Trophoblast cell (in vitro differentiated cells and primary cell): Measurements from ENCODE around the gene NAA30.
A peak's percentile ranks its signal among the peaks of the same experiment; 100 is the strongest.

Source experiments
- DNase-seq, 2 donors: peaks; one replicate each; pipeline ENCODE4 v3.0.0-alpha.2; 2016
- H2AFZ ChIP-seq: 2 replicates; pipeline ENCODE4 v1.6.1; 2013; ENCODE audit warnings: low read length, moderate library complexity, mild to moderate bottlenecking; ENCODE audit not compliant: insufficient read depth, poor library complexity
- H2AK5ac ChIP-seq: 2 replicates; pipeline ENCODE4 v1.6.1; 2013; ENCODE audit warnings: mild to moderate bottlenecking, low read length
- H2BK120ac ChIP-seq: 2 replicates; pipeline ENCODE4 v1.6.1; 2013; ENCODE audit warnings: low read length, mild to moderate bottlenecking, moderate library complexity; ENCODE audit not compliant: insufficient read depth, poor library complexity
- H2BK12ac ChIP-seq: 2 replicates; pipeline ENCODE4 v1.6.1; 2013; ENCODE audit warnings: mild to moderate bottlenecking, low read length, moderate library complexity
- H2BK5ac ChIP-seq: 2 replicates; pipeline ENCODE4 v1.6.1; 2013; ENCODE audit warnings: low read length, low read depth, moderate library complexity, mild to moderate bottlenecking; ENCODE audit not compliant: poor library complexity
- H3K14ac ChIP-seq: 2 replicates; pipeline ENCODE4 v1.6.1; 2013; ENCODE audit warnings: mild to moderate bottlenecking, low read length
- H3K18ac ChIP-seq: 2 replicates; pipeline ENCODE4 v1.6.1; 2013; ENCODE audit warnings: mild to moderate bottlenecking, low read length
- H3K23ac ChIP-seq: 2 replicates; pipeline ENCODE4 v1.6.1; 2013; ENCODE audit warnings: low read length
- H3K27ac ChIP-seq: 2 replicates; pipeline ENCODE4 v1.5.1; 2013; ENCODE audit warnings: low read depth, mild to moderate bottlenecking, inconsistent platforms, low read length, moderate library complexity
- H3K27me3 ChIP-seq: 2 replicates; pipeline ENCODE4 v1.6.1; 2013; ENCODE audit warnings: inconsistent platforms, mild to moderate bottlenecking, low read length, moderate library complexity; ENCODE audit not compliant: insufficient read depth
- H3K36me3 ChIP-seq, 2 experiments: 1 replicate in 1 of 2; 2 replicates in 1 of 2; pipeline ENCODE4 v1.6.1; 2013; ENCODE audit warnings: low read length in 2 of 2, mild to moderate bottlenecking in 2 of 2, moderate library complexity in 1 of 2; ENCODE audit not compliant: insufficient read depth in 2 of 2, control insufficient read depth in 1 of 2
- H3K4ac ChIP-seq: 2 replicates; pipeline ENCODE4 v1.6.1; 2013; ENCODE audit warnings: low read depth, mild to moderate bottlenecking, low read length, moderate library complexity
- H3K4me1 ChIP-seq, 2 experiments: 1 replicate in 1 of 2; 2 replicates in 1 of 2; pipeline ENCODE4 v1.6.1; 2013; ENCODE audit warnings: low read length in 2 of 2, mild to moderate bottlenecking in 2 of 2, moderate library complexity in 1 of 2; ENCODE audit not compliant: insufficient read depth in 2 of 2, control insufficient read depth in 1 of 2
- H3K4me2 ChIP-seq: 2 replicates; pipeline ENCODE4 v1.6.1; 2013; ENCODE audit warnings: inconsistent platforms, mild to moderate bottlenecking, low read length, moderate library complexity
- H3K4me3 ChIP-seq: 2 replicates; pipeline ENCODE4 v1.5.1; 2013; ENCODE audit warnings: mild to moderate bottlenecking, low read depth, low read length, inconsistent platforms
- H3K79me1 ChIP-seq: one replicate; pipeline ENCODE4 v1.6.1; 2013; ENCODE audit warnings: low read length
- H3K79me2 ChIP-seq: 2 replicates; pipeline ENCODE4 v1.6.1; 2013; ENCODE audit warnings: low read length, mild to moderate bottlenecking; ENCODE audit not compliant: control insufficient read depth, insufficient read depth, poor library complexity
- H3K9ac ChIP-seq: 2 replicates; pipeline ENCODE4 v1.6.1; 2013; ENCODE audit warnings: mild to moderate bottlenecking, low read length
- H3K9me3 ChIP-seq: 2 replicates; pipeline ENCODE4 v1.6.1; 2013; ENCODE audit warnings: low read depth, mild to moderate bottlenecking, control low read depth, inconsistent platforms, low read length; ENCODE audit not compliant: insufficient read depth
- H4K12ac ChIP-seq: 2 replicates; pipeline ENCODE4 v1.6.1; 2013; ENCODE audit warnings: low read depth, mild to moderate bottlenecking, low read length, moderate library complexity
- H4K8ac ChIP-seq: 2 replicates; pipeline ENCODE4 v1.6.1; 2013; ENCODE audit warnings: low read depth, mild to moderate bottlenecking, low read length, moderate library complexity
- H4K91ac ChIP-seq: one replicate; pipeline ENCODE4 v1.6.1; 2013; ENCODE audit warnings: low read depth, mild to moderate bottlenecking, low read length, moderate library complexity
- WGBS: extraction: QIAGEN DNeasy Blood & Tissue Kit; methylation state at CpG from one replicate; pipeline ENCODE4 v1.1.7; 2013; ENCODE audit warnings: missing lambda C conversion rate; ENCODE audit not compliant: insufficient read length, insufficient coverage; ENCODE audit errors: extremely low coverage; 5-methylcytosine and 5-hydroxymethylcytosine counted together

NAA30 gene

GRCh38 chr14:57352396-57353170 is 37.8 kb upstream of the NAA30 start:
- H3K27ac ChIP-seq = no peak overlapping the region
- peak in 1 of 2 donors; percentile 42 for DNase-seq
- no peaks in the 10 kb centered on the region for H3K79me2 ChIP-seq
- H2AK5ac ChIP-seq = no peak overlapping the region
- no CpG with 5 or more reads among the region's 9 CpGs for WGBS
- H4K8ac ChIP-seq = no peak overlapping the region
- no peak overlapping the region for H3K4ac ChIP-seq
- no peaks in the 10 kb centered on the region for H3K36me3 ChIP-seq
- no peaks in the 10 kb centered on the region for H3K9me3 ChIP-seq
- H2BK5ac ChIP-seq = no peak overlapping the region
- H3K4me2 ChIP-seq = no peak overlapping the region
- no peak overlapping the region for H3K4me3 ChIP-seq
- H4K12ac ChIP-seq = no peak overlapping the region
- H3K18ac ChIP-seq = no peak overlapping the region
- no peak overlapping the region for H4K91ac ChIP-seq
- no peak overlapping the region for H3K14ac ChIP-seq
- no peak overlapping the region for H2AFZ ChIP-seq
- no peaks in the 10 kb centered on the region for H3K27me3 ChIP-seq
- no peak overlapping the region for H3K9ac ChIP-seq
- H3K23ac ChIP-seq = no peak overlapping the region
- no peak overlapping the region for H2BK120ac ChIP-seq
- H2BK12ac ChIP-seq = no peak overlapping the region
- H3K4me1 ChIP-seq = peaks cover 0 to 2% of the 10 kb centered on the region in 2 experiments
- H3K79me1 ChIP-seq = no peaks in the 10 kb centered on the region

DNA sequence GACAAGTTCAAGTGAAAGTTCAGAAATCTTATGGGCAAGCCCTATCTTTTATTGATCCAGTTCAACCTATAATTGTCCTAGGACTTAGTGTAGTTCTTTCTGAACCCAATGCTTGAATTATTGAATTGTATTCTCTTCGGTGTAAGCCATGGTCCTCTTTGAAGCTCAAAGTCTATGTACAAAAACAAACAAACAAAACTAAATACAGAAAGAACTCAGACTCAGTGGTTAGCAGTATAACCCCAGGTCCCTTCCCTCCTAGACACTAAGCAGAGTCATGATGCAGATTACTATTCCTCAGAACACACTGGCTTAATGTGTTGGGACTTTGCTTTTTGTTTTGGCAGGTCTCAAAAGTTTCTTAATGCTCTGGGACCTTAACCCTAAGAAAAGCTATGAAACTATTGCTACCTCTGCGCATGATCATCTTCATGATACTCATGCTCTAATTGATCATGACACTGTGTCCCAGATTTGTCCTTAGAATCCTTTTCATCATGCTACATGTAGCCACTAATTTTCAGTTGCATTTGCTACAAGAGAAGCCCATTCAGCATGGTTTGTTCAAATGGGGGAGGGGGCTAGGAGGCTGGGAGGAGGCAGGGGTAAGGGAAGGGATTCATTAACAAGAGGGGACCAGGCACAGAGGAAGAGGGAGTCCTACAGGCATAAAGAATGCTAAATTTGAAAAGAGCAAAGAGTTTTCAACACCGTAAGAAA is 35.1 kb upstream of the NAA30 start:
- no peak overlapping the region for H3K14ac ChIP-seq
- no peak overlapping the region for H2BK5ac ChIP-seq
- H2AK5ac ChIP-seq = no peak overlapping the region
- no peak overlapping the region for H2BK12ac ChIP-seq
- no peak overlapping the region for H3K23ac ChIP-seq
- DNase-seq = no peak
- no peaks in the 10 kb centered on the region for H3K79me2 ChIP-seq
- H4K12ac ChIP-seq = no peak overlapping the region
- H3K27ac ChIP-seq = no peak overlapping the region
- H3K4me1 ChIP-seq = peaks cover 0 to 2% of the 10 kb centered on the region in 2 experiments
- H4K91ac ChIP-seq = no peak overlapping the region
- no peaks in the 10 kb centered on the region for H3K27me3 ChIP-seq
- no peak overlapping the region for H2AFZ ChIP-seq
- H3K4ac ChIP-seq = no peak overlapping the region
- no peak overlapping the region for H3K4me2 ChIP-seq
- H2BK120ac ChIP-seq = no peak overlapping the region
- H3K36me3 ChIP-seq = no peaks in the 10 kb centered on the region
- H3K9me3 ChIP-seq = no peaks in the 10 kb centered on the region
- no peak overlapping the region for H3K9ac ChIP-seq
- WGBS = no CpG with 5 or more reads among the region's 3 CpGs
- no peak overlapping the region for H4K8ac ChIP-seq
- H3K79me1 ChIP-seq = no peaks in the 10 kb centered on the region
- no peak overlapping the region for H3K4me3 ChIP-seq
- H3K18ac ChIP-seq = no peak overlapping the region

- H3K4me3 ChIP-seq = no peak overlapping the region
- no peak overlapping the region for H3K4ac ChIP-seq
Measured at GRCh38 chr14:57362361-57362760, 28.0 kb upstream of the NAA30 start.

GRCh38 chr14:57364659-57365450 is 25.5 kb upstream of the NAA30 start:
- Histone ChIP-seq H3K9ac (no peak overlapping the region), H3K27ac (peak overlapping the region; percentile 3), H3K23ac (no peak overlapping the region), H4K8ac (peak overlapping the region; percentile 77), H3K36me3 (no peaks in the 10 kb centered on the region), H3K4me2 (no peak overlapping the region), H2AFZ (peak overlapping the region; percentile 23), H3K4ac (peak overlapping the region; percentile 87), H3K4me1 (peaks cover 15 to 23% of the 10 kb centered on the region in 2 experiments), H2BK120ac (peak overlapping the region; percentile 93), H2BK5ac (peak overlapping the region; percentile 58), H4K91ac (peak overlapping the region; percentile 98), H3K79me1 (peaks cover 32% of the 10 kb centered on the region), H3K14ac (peak overlapping the region; percentile 96), H3K18ac (peak overlapping the region; percentile 97), H3K27me3 (no peaks in the 10 kb centered on the region), H2BK12ac (peak overlapping the region; percentile 94), H4K12ac (peak overlapping the region; percentile 72), H3K4me3 (no peak overlapping the region), H2AK5ac (peak overlapping the region; percentile 99), H3K9me3 (no peaks in the 10 kb centered on the region), H3K79me2 (peaks cover 3% of the 10 kb centered on the region)
- DNase-seq = no peak
- WGBS = no CpG with 5 or more reads among the region's 19 CpGs

More at GRCh38 chr14:57362361-57362760, 28.0 kb upstream of the NAA30 start:
- Histone ChIP-seq H3K4me1 (peaks cover 15 to 23% of the 10 kb centered on the region in 2 experiments), H3K27ac (peak overlapping the region; percentile 91), H3K9me3 (no peaks in the 10 kb centered on the region), H3K36me3 (no peaks in the 10 kb centered on the region), H3K79me2 (peaks cover 3% of the 10 kb centered on the region), H4K8ac (no peak overlapping the region), H3K18ac (no peak overlapping the region), H2BK120ac (peak overlapping the region; percentile 68), H3K27me3 (no peaks in the 10 kb centered on the region), H4K91ac (no peak overlapping the region), H3K79me1 (peaks cover 32% of the 10 kb centered on the region), H3K23ac (no peak overlapping the region), H2AK5ac (no peak overlapping the region), H3K14ac (no peak overlapping the region), H2BK5ac (no peak overlapping the region), H4K12ac (no peak overlapping the region), H2BK12ac (peak overlapping the region; percentile 61), H3K9ac (no peak overlapping the region), H3K4me2 (peak overlapping the region; percentile 42), H2AFZ (no peak overlapping the region)
- no peak for DNase-seq
